Measurements from ENCODE around the gene RPS13.

DNA sequence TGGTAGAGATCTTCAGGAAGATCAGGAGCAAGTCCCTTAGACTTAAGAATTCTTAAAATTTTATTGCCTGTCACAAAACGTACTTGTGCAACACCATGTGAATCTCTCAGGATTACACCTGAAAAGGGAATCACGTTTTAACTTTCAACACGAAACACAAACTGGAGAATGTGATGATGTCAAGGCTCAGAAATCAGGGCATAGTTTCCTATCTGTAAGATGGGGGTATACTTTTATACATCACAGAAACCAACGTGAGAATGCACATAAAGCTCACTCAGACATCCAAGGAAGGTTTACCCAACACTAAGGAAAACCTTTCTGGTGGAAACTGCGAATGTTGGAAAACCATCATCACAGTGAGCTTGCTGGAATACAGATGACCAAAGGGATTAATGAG, 2.0 kb downstream of the RPS13 start:
- TF ChIP-seq POLR2A (IDR thresholded peaks at IDR 0.05) (no peak), POLR2AphosphoS5 (IDR thresholded peaks at IDR 0.05) (no peak)
- TF ChIP-seq, protein P1, sequence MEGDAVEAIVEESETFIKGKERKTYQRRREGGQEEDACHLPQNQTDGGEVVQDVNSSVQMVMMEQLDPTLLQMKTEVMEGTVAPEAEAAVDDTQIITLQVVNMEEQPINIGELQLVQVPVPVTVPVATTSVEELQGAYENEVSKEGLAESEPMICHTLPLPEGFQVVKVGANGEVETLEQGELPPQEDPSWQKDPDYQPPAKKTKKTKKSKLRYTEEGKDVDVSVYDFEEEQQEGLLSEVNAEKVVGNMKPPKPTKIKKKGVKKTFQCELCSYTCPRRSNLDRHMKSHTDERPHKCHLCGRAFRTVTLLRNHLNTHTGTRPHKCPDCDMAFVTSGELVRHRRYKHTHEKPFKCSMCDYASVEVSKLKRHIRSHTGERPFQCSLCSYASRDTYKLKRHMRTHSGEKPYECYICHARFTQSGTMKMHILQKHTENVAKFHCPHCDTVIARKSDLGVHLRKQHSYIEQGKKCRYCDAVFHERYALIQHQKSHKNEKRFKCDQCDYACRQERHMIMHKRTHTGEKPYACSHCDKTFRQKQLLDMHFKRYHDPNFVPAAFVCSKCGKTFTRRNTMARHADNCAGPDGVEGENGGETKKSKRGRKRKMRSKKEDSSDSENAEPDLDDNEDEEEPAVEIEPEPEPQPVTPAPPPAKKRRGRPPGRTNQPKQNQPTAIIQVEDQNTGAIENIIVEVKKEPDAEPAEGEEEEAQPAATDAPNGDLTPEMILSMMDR (IDR thresholded peaks at IDR 0.05), result no peak

All from suprapubic skin (tissue), 4 donors.